PFSK-1 (cell line): ENCODE results near the gene TNFAIP8. TPM values are rescaled to one million over a fixed set of nuclear protein-coding genes. Genes with fewer than 3 reads are reported as not detected.

Experiments used
- FOXP2 ChIP-seq: optimal IDR thresholded peaks from 2 replicates; pipeline ENCODE3; 2011; ENCODE audit warnings: borderline replicate concordance, control low read depth, inconsistent platforms; ENCODE audit not compliant: insufficient read depth; ENCODE audit errors: extremely low read length, extremely low read depth
- POLR2AphosphoS5 ChIP-seq: IDR thresholded peaks from 2 replicates; pipeline ENCODE4 v1.6.1; 2012; ENCODE audit warnings: low read depth, mild to moderate bottlenecking, control low read depth, low read length, moderate library complexity
- SIN3A ChIP-seq: IDR thresholded peaks from 2 replicates; pipeline ENCODE4 v1.6.1; 2012; ENCODE audit warnings: mild to moderate bottlenecking, low read length, moderate library complexity, borderline replicate concordance; ENCODE audit not compliant: insufficient read depth
- TAF1 ChIP-seq: IDR thresholded peaks from 2 replicates; pipeline ENCODE4 v1.6.1; 2012; ENCODE audit warnings: low read length, control low read depth, borderline replicate concordance; ENCODE audit not compliant: insufficient read depth
- polyA plus RNA-seq: library from polyadenylated mRNA; unstranded; fragments of >200 nt; gene quantifications from one replicate; pipeline ENCODE4 v1.2.1, GENCODE V29; 2012; ENCODE audit warnings: low read depth, missing spikeins; ENCODE audit not compliant: insufficient read length
- TF ChIP-seq, protein P1 (sequence below), 2 experiments: IDR thresholded peaks; 2 replicates each; pipeline versions ENCODE4 v1.6.1 to v1.8.0; 2011 to 2012; ENCODE audit warnings: low read depth in 2 of 2, low read length in 2 of 2, control low read depth in 1 of 2, inconsistent platforms in 1 of 2, mild to moderate bottlenecking in 1 of 2, moderate library complexity in 1 of 2; ENCODE audit not compliant: insufficient read depth in 1 of 2

TNFAIP8 gene
- 21.4 TPM for polyA plus RNA-seq

DNA sequence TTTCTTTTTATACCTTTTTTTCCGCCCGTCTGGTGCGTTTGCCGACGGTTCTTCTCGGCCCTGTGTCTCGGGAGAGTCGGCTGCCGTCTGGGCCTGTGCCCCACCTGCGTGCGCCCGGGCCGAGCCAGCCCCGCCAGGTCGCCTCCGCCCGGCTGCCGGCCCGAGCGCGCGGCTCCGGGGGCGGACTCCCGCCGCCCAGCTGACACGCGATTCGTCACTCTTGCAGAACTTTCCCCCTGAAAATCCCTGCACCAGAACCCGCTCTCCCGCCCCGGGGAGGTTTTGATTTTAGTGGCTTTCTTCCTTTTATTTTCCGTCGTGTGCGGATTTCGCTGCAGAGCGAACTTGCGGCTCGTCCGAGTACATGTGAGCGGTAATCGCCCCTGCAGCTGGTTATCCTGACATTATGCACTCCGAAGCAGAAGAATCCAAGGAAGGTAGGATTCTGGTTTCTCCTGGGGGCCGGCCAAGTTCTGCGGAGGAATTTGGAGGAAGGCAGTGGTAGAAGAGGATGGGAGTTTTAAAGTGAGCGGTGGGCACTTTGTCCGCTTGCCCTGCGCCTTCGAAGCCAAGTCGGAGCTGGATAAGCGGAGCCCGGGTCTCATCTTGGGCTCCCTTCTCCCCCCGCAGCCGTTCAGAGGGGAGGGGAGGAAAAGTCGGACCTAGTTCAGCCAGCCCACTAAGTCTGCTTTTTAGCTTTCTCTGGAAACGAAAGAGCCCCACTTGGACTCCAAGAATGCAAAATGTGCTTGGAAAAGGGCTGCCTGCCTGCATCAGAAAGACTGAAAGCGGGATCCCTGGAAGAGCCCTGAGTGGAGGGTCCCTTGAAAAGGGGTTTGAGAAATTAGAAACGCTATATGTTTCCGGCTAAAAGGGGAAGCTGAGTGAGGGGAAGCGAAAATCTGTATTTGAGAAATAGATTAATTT lies at the start of gene TNFAIP8:
TSS of gene TNFAIP8 (plus strand) at position 335 of the 927 bp plus-strand sequence. CDS start at position 407, 72 bp downstream.
- TF ChIP-seq FOXP2, result no peak
- TF ChIP-seq POLR2AphosphoS5, result no peak
- TF ChIP-seq, protein P1, sequence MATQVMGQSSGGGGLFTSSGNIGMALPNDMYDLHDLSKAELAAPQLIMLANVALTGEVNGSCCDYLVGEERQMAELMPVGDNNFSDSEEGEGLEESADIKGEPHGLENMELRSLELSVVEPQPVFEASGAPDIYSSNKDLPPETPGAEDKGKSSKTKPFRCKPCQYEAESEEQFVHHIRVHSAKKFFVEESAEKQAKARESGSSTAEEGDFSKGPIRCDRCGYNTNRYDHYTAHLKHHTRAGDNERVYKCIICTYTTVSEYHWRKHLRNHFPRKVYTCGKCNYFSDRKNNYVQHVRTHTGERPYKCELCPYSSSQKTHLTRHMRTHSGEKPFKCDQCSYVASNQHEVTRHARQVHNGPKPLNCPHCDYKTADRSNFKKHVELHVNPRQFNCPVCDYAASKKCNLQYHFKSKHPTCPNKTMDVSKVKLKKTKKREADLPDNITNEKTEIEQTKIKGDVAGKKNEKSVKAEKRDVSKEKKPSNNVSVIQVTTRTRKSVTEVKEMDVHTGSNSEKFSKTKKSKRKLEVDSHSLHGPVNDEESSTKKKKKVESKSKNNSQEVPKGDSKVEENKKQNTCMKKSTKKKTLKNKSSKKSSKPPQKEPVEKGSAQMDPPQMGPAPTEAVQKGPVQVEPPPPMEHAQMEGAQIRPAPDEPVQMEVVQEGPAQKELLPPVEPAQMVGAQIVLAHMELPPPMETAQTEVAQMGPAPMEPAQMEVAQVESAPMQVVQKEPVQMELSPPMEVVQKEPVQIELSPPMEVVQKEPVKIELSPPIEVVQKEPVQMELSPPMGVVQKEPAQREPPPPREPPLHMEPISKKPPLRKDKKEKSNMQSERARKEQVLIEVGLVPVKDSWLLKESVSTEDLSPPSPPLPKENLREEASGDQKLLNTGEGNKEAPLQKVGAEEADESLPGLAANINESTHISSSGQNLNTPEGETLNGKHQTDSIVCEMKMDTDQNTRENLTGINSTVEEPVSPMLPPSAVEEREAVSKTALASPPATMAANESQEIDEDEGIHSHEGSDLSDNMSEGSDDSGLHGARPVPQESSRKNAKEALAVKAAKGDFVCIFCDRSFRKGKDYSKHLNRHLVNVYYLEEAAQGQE (IDR thresholded peaks at IDR 0.05; ENCODE audit: insufficient read depth in 1 of 2, low read depth in 2 of 2, low read length in 2 of 2), result no peak

DNA sequence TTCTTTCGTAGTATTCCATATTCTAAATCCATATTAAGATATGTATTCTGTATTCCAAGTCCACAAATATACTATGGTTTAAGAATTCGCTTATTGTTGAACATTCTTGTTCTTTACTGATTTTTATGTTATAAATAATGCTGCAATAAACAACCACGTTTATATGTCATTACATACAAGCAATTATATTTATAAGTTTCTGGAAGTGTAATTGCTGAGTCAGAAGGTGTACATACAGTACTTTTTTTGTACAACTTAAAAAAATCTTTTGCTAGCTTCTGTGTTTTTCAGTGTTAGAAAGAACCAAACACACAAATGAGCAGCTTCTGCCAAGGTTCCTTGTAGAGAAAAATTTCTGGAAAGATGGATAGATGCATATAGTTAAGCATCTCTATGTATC lies 48.6 kb upstream of the TNFAIP8 start:
- TF ChIP-seq SIN3A (no peak), POLR2AphosphoS5 (no peak), FOXP2 (no peak), TAF1 (no peak)
- TF ChIP-seq, protein P1 (IDR thresholded peaks at IDR 0.05; ENCODE audit: insufficient read depth in 1 of 2, low read depth in 2 of 2, low read length in 2 of 2), result no peak

DNA sequence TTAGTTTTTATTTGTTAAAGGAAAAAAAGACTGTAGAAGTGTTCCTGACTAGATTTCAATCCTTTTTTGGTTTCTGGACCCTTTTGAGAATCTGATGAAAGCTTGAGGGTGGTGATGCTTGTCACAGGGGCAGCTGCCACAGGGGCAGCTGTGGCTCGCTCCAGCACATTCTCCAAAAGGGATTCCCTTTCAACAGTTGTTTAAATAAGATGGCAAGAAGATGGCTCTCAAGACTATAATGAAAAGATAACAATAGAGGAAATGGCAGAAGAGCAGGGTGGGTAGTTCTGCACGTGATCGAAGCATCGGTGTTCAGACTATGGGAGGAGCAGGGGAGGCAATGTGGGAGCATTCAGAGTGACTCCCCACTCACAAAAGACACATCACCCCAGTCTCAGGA lies 46.5 kb upstream of the TNFAIP8 start:
- TF ChIP-seq FOXP2, result no peak
- no peak for TF ChIP-seq POLR2AphosphoS5
- TF ChIP-seq TAF1, result no peak

DNA sequence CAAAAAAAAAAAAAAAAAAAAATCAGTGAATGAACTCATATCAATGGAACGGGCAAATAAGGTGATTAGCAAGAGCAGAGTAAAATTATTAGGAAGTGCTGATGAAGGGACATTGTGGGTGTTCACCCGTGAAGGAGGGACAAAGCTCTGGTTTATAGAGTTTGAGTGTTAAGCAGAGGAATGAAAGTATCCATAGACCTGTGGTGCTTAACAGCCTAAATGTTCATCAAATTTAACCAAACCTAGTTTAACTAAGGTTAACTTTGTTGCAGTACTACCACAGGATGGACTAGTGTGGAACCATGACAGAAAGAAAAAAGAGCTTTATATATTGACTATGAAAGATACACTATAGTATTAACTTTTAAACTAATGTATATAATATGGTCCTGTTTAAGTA lies 44.1 kb upstream of the TNFAIP8 start:
- TF ChIP-seq TAF1, result no peak
- TF ChIP-seq SIN3A, result no peak
- TF ChIP-seq, protein P1 (IDR thresholded peaks at IDR 0.05; ENCODE audit: insufficient read depth in 1 of 2, low read depth in 2 of 2, low read length in 2 of 2), result no peak
- no peak for TF ChIP-seq FOXP2
- TF ChIP-seq POLR2AphosphoS5, result no peak

DNA sequence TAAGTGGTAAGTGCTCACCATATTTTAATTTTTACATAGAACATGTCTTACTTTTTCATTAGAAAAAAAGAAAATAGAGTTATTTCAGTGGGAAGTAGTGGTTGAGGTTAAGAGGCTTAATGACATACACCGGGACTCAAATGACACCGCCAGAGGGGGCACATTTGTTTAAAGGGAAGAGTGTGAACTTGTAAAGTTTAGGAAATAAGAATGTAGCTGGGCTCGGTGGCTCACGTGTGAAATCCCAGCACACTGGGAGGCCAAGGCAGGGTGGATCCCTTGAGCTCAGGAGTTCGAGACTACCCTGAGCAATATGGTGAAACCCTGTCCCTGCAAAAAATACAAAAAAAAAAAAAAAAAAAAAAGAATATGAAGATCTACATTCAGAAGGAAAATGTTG lies 43.4 kb upstream of the TNFAIP8 start:
- no peak for TF ChIP-seq POLR2AphosphoS5
- no peak for TF ChIP-seq TAF1
- TF ChIP-seq, protein P1 (IDR thresholded peaks at IDR 0.05; ENCODE audit: insufficient read depth in 1 of 2, low read depth in 2 of 2, low read length in 2 of 2), result no peak
- no peak for TF ChIP-seq SIN3A
- TF ChIP-seq FOXP2, result no peak
